ENCODE data around the gene CUTA. TPM values are rescaled to one million over a fixed set of nuclear protein-coding genes. Genes with fewer than 3 reads are reported as not detected.
A peak's percentile ranks its signal among the peaks of the same experiment; 100 is the strongest.

The CUTA gene
- total and polyA plus RNA-seq, 2 of the 13 experiments (the other 11 are each of a cell fraction or from before 2014, with no cell fraction given), result 170 to 180 TPM

DNA sequence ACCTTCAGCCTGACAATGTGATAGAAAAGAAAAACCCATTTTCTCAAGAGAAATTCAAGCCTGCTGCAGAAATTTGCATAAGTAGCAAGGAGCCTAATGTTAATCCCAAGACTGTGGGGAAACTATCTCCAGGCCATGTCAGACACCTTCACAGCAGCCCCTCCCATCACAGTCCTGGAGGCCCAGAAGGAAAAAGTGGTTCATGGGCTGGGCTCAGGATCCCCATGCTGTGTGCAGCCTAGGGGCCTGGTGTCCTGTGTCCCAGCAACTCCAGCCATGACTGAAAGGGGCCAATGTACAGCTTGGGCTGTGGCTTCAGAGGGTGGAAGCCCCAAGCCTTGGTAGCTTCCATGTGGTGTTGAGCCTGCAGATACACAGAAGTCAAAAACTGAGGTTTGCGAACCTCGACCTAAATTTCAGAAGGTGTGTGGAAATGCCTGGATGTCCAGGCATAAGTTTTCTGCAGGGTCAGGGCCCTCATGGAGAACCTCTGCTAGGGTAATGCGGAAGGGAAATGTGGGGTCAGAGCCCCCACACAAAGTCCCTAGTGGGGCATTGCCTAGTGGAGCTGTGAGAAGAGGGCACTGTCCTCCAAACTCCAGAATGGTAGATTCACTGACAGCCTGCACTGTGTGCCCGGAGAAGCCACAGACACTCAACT lies 48.3 kb upstream of the CUTA start:
- ATAC-seq, result no peak
- intact Hi-C loops (cut with micrococcal nuclease; ENCODE audit: unreplicated experiment), result no loop called here
- H3K9me3 ChIP-seq (ENCODE audit: low read length), result no peaks in the 10 kb centered on the region
- CTCF ChIA-PET (ENCODE audit: low intra/inter-chr PET ratio, low total read pairs), result no interaction called here
- H4K20me1 ChIP-seq (ENCODE audit: insufficient read depth, low read length), result no peaks in the 10 kb centered on the region
- H3K9ac ChIP-seq (ENCODE audit: insufficient read depth, low read depth, low read length), result no peak overlapping the region
- DNase-seq (ENCODE audit: low spot score), result no peak
- TF ChIP-seq ZNF709 (CRISPR knock-in tag; IDR thresholded peaks at IDR 0.05) (0 out of 2 replicates have a peak, but pooled peaks have one; percentile 24), ZNF567 (CRISPR knock-in tag; IDR thresholded peaks at IDR 0.05; ENCODE audit: borderline replicate concordance) (no peak), CEBPB (IDR thresholded peaks at IDR 0.05; ENCODE audit: borderline replicate concordance, low read depth, low read length) (no peak), RXRA (CRISPR knock-in tag; IDR thresholded peaks at IDR 0.05) (no peak)
- POLR2A ChIA-PET, result no interaction called here
- peaks cover 0 to 4% of the 10 kb centered on the region in 2 experiments; a peak in 1 of 5 replicates for H3K27me3 ChIP-seq (ENCODE audit: control insufficient read depth in 1 of 2, insufficient read depth in 2 of 2, low read length in 2 of 2)
- no peaks in the 10 kb centered on the region for H3K36me3 ChIP-seq (replicated peaks in 1 of 2; ENCODE audit: control insufficient read depth in 1 of 2, insufficient read depth in 2 of 2, low read length in 2 of 2)
- no peak for FAIRE-seq
- no peak overlapping the region for H2AFZ ChIP-seq (ENCODE audit: low read length)
- WGBS (ENCODE audit: low lambda C conversion rate), result 74% methylated on average over 3 of the region's 4 CpGs
- H3K4me3 ChIP-seq (replicated peaks in 1 of 3; ENCODE audit: insufficient read depth in 1 of 3, low read depth in 2 of 3, low read length in 3 of 3), result no peak overlapping the region
- BruUV-seq (replicated peaks), result no TSS peak
- in situ Hi-C loops (cut with HindIII; ENCODE audit: extremely low pct_ligation_motif_present, low pct_unique_long_range_greater_than_20kb), result no loop called here
- H3K27ac ChIP-seq (ENCODE audit: extremely low read length, insufficient read depth, low read length), result no peak overlapping the region
- no peaks in the 10 kb centered on the region for H3K79me2 ChIP-seq (ENCODE audit: insufficient read depth, low read length)
- H3K4me2 ChIP-seq (ENCODE audit: low read depth, low read length), result peak overlapping the region; percentile 24
- peaks cover 12% of the 10 kb centered on the region for H3K4me1 ChIP-seq (ENCODE audit: insufficient read depth, low read length)

DNA sequence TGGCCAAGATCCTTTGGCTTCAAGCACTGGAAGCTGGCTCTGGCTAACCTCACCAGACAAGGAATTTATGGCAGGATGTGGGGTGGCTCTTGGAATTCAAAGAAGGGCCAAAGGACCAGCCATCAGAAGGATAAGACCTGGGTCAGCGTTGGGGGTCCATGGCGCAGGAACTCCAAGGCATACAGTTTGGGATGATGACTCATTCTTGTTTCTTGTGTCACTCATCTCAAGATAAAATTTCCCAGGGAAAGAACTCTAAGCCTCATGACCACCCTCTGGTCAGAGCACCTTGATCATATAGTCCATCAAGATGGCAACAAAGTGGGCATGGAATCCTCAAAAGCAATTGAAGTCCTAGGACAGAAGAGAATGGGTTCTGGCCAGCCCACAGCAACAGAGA lies 41.3 kb upstream of the CUTA start:
- no TSS peak for BruUV-seq (replicated peaks)
- in situ Hi-C loops (cut with HindIII; ENCODE audit: extremely low pct_ligation_motif_present, low pct_unique_long_range_greater_than_20kb) (no loop called here), intact Hi-C loops (cut with micrococcal nuclease; ENCODE audit: unreplicated experiment) (no loop called here)
- Histone ChIP-seq H3K9me3 (ENCODE audit: low read length) (no peaks in the 10 kb centered on the region), H3K4me1 (ENCODE audit: insufficient read depth, low read length) (peaks cover 10% of the 10 kb centered on the region), H3K27me3 (ENCODE audit: control insufficient read depth in 1 of 2, insufficient read depth in 2 of 2, low read length in 2 of 2) (no peaks in the 10 kb centered on the region; a peak in 1 of 5 replicates), H3K27ac (ENCODE audit: extremely low read length, insufficient read depth, low read length) (no peak overlapping the region), H3K4me3 (replicated peaks in 1 of 3; ENCODE audit: insufficient read depth in 1 of 3, low read depth in 2 of 3, low read length in 3 of 3) (no peak overlapping the region), H4K20me1 (ENCODE audit: insufficient read depth, low read length) (no peaks in the 10 kb centered on the region), H3K4me2 (ENCODE audit: low read depth, low read length) (no peak overlapping the region), H3K9ac (ENCODE audit: insufficient read depth, low read depth, low read length) (no peak overlapping the region), H3K79me2 (ENCODE audit: insufficient read depth, low read length) (peaks cover 9% of the 10 kb centered on the region), H2AFZ (ENCODE audit: low read length) (no peak overlapping the region), H3K36me3 (replicated peaks in 1 of 2; ENCODE audit: control insufficient read depth in 1 of 2, insufficient read depth in 2 of 2, low read length in 2 of 2) (peaks cover 0 to 9% of the 10 kb centered on the region in 2 experiments; a peak in 3 of 5 replicates)
- no peak for DNase-seq (ENCODE audit: low spot score)
- ChIA-PET CTCF (ENCODE audit: low intra/inter-chr PET ratio, low total read pairs) (no interaction called here), POLR2A (interaction anchor here (1.3 kb wide), 1 partner anchor 41 kb away, joined by 3 read pairs; the partner anchor contains the start of gene CUTA)
- no peak for ATAC-seq
- WGBS (ENCODE audit: low lambda C conversion rate), result 79% methylated on average over 2 of the region's 2 CpGs
- FAIRE-seq, result no peak
- TF ChIP-seq POLR2AphosphoS5 (IDR thresholded peaks at IDR 0.05; ENCODE audit: low read depth, low read length) (no peak), WIZ (CRISPR knock-in tag; IDR thresholded peaks at IDR 0.05) (no peak), YY1 (IDR thresholded peaks at IDR 0.05; ENCODE audit: insufficient read depth, insufficient replicate concordance, low read depth, low read length) (no peak)
- TF ChIP-seq, protein P1, sequence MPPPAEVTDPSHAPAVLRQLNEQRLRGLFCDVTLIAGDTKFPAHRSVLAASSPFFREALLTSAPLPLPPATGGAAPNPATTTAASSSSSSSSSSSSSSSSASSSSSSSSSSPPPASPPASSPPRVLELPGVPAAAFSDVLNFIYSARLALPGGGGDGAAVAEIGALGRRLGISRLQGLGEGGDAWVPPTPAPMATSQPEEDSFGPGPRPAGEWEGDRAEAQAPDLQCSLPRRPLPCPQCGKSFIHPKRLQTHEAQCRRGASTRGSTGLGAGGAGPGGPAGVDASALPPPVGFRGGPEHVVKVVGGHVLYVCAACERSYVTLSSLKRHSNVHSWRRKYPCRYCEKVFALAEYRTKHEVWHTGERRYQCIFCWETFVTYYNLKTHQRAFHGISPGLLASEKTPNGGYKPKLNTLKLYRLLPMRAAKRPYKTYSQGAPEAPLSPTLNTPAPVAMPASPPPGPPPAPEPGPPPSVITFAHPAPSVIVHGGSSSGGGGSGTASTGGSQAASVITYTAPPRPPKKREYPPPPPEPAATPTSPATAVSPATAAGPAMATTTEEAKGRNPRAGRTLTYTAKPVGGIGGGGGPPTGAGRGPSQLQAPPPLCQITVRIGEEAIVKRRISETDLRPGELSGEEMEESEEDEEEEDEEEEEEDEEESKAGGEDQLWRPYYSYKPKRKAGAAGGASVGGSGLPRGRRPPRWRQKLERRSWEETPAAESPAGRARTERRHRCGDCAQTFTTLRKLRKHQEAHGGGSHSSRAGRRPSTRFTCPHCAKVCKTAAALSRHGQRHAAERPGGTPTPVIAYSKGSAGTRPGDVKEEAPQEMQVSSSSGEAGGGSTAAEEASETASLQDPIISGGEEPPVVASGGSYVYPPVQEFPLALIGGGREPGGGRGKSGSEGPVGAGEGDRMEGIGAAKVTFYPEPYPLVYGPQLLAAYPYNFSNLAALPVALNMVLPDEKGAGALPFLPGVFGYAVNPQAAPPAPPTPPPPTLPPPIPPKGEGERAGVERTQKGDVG (CRISPR knock-in tag; IDR thresholded peaks at IDR 0.05; ENCODE audit: borderline replicate concordance), result no peak
- TF ChIP-seq, protein P2, sequence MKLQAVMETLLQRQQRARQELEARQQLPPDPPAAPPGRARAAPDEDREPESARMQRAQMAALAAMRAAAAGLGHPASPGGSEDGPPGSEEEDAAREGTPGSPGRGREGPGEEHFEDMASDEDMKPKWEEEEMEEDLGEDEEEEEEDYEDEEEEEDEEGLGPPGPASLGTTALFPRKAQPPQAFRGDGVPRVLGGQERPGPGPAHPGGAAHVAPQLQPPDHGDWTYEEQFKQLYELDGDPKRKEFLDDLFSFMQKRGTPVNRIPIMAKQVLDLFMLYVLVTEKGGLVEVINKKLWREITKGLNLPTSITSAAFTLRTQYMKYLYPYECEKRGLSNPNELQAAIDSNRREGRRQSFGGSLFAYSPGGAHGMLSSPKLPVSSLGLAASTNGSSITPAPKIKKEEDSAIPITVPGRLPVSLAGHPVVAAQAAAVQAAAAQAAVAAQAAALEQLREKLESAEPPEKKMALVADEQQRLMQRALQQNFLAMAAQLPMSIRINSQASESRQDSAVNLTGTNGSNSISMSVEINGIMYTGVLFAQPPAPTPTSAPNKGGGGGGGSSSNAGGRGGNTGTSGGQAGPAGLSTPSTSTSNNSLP (IDR thresholded peaks at IDR 0.05; ENCODE audit: low read depth, low read length), result no peak
- TF ChIP-seq, protein P3, sequence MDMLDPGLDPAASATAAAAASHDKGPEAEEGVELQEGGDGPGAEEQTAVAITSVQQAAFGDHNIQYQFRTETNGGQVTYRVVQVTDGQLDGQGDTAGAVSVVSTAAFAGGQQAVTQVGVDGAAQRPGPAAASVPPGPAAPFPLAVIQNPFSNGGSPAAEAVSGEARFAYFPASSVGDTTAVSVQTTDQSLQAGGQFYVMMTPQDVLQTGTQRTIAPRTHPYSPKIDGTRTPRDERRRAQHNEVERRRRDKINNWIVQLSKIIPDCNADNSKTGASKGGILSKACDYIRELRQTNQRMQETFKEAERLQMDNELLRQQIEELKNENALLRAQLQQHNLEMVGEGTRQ (IDR thresholded peaks at IDR 0.05; ENCODE audit: low read depth, low read length), result no peak
- TF ChIP-seq, protein P3 (CRISPR knock-in tag; IDR thresholded peaks at IDR 0.05; ENCODE audit: borderline replicate concordance), result no peak

Data from HepG2 (cell line).